Kidney (tissue), 14 donors: ENCODE measurements around the gene ARHGDIA. TPM values are rescaled to one million over a fixed set of nuclear protein-coding genes. Genes with fewer than 3 reads are reported as not detected.
A peak's percentile ranks its signal among the peaks of the same experiment; 100 is the strongest.
"Not testable (repeated sequence)": the region's sequence is repeated elsewhere in the genome, so short reads cannot be mapped to it uniquely, and the experiment has no call there.

Experiments
- DNase-seq, 5 donors: peaks; one replicate each; pipeline ENCODE4 v3.0.0-alpha.2; 2013 to 2020
- FAIRE-seq: peaks from 2 replicates; lab custom pipeline; 2012; peaks lifted over from hg19 to GRCh38; lab: Jason Lieb, UNC
- H3K27ac ChIP-seq, 2 donors: one replicate each; pipeline ENCODE4 v1.7.0; 2013; ENCODE audit warnings: low read depth in 2 of 2, low read length in 2 of 2, inconsistent platforms in 1 of 2
- H3K27me3 ChIP-seq: one replicate; pipeline ENCODE4 v1.7.1; 2013; ENCODE audit warnings: low read length, inconsistent platforms; ENCODE audit not compliant: control insufficient read depth, insufficient read depth
- H3K36me3 ChIP-seq, 3 donors: one replicate each; pipeline versions ENCODE4 v1.7.0 to v1.7.1; 2013; ENCODE audit warnings: low read length in 3 of 3, control low read depth in 1 of 3, inconsistent platforms in 1 of 3; ENCODE audit not compliant: insufficient read depth in 3 of 3, control insufficient read depth in 2 of 3
- H3K4me1 ChIP-seq, 3 donors: one replicate each; pipeline versions ENCODE4 v1.7.0 to v1.7.1; 2013; ENCODE audit warnings: low read length in 3 of 3, inconsistent platforms in 1 of 3, low read depth in 1 of 3; ENCODE audit not compliant: control insufficient read depth in 2 of 3, insufficient read depth in 2 of 3
- H3K4me3 ChIP-seq, 3 donors: one replicate each; pipeline versions ENCODE4 v1.7.0 to v1.8.1; 2013; ENCODE audit warnings: low read length in 3 of 3, control low read depth in 1 of 3, inconsistent platforms in 1 of 3
- H3K9ac ChIP-seq, 3 donors: one replicate each; pipeline versions ENCODE4 v1.7.0 to v1.7.1; 2013; ENCODE audit warnings: low read length in 3 of 3, control low read depth in 1 of 3, inconsistent platforms in 1 of 3
- H3K9me3 ChIP-seq, 3 donors: one replicate each; pipeline versions ENCODE4 v1.7.0 to v1.7.1; 2013; ENCODE audit warnings: low read length in 3 of 3, control low read depth in 1 of 3, inconsistent platforms in 1 of 3; ENCODE audit not compliant: control insufficient read depth in 2 of 3, insufficient read depth in 1 of 3
- intact Hi-C: fragments of 100-400 bp; cut with DNase I; formaldehyde crosslinking; loops from one replicate; pipeline ENCODE4 v1.11.1; 2022
- polyA plus RNA-seq: library from polyadenylated mRNA; stranded (reverse); fragments of 350-450 nt; fragmentation: Illumina TruSeq; extraction: RNeasy Lipid Tissue Mini Kit (QIAGEN cat#74804); gene quantifications from one replicate; pipeline ENCODE4 v1.2.3, GENCODE V29; 2014; ENCODE audit warnings: low read depth, low replicate concordance; ENCODE audit not compliant: insufficient read depth
- total RNA-seq: library from RNA; stranded (reverse); fragmentation: NEBNext Ultra II Directional; extraction: Animal tissue kit (Norgen Biotek cat#: 25700); gene quantifications from one replicate; pipeline ENCODE4 v1.2.1, GENCODE V29; 2021
- TF ChIP-seq, protein P1 (sequence below): IDR thresholded peaks from 3 replicates; pipeline ENCODE4 v1.5.1; 2012; ENCODE audit warnings: mild to moderate bottlenecking, moderate library complexity, borderline replicate concordance; ENCODE audit not compliant: insufficient read depth; ENCODE audit errors: extremely low read depth
- donor health status: control.
- donor health status: control.
- donor health status: control.
- donor health status: control.
- donor health status: control.
- donor health status: DM: yes; HTN: yes; CAD: no.
- donor health status: Normal renal cell carcinoma (clear cell type).

ARHGDIA gene
- total and polyA plus RNA-seq, 2 donors from 2014 or later, result 424 to 453 TPM

GRCh38 chr17:81842378-81842724 lies 28.8 kb downstream of the ARHGDIA start:
- H3K27me3 ChIP-seq, result no peaks in the 10 kb centered on the region
- H3K9me3 ChIP-seq, result no peaks in the 10 kb centered on the region
- H3K36me3 ChIP-seq, result peaks cover 0 to 37% (median 12%) of the 10 kb centered on the region in 3 donors
- intact Hi-C loops, result no loop called here
- no peak overlapping the region for H3K4me3 ChIP-seq
- DNase-seq (no peak), FAIRE-seq (no peak)
- TF ChIP-seq, protein P1, sequence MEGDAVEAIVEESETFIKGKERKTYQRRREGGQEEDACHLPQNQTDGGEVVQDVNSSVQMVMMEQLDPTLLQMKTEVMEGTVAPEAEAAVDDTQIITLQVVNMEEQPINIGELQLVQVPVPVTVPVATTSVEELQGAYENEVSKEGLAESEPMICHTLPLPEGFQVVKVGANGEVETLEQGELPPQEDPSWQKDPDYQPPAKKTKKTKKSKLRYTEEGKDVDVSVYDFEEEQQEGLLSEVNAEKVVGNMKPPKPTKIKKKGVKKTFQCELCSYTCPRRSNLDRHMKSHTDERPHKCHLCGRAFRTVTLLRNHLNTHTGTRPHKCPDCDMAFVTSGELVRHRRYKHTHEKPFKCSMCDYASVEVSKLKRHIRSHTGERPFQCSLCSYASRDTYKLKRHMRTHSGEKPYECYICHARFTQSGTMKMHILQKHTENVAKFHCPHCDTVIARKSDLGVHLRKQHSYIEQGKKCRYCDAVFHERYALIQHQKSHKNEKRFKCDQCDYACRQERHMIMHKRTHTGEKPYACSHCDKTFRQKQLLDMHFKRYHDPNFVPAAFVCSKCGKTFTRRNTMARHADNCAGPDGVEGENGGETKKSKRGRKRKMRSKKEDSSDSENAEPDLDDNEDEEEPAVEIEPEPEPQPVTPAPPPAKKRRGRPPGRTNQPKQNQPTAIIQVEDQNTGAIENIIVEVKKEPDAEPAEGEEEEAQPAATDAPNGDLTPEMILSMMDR, result no peak
- H3K9ac ChIP-seq, result no peak overlapping the region
- H3K27ac ChIP-seq, result no peak overlapping the region
- no peaks in the 10 kb centered on the region for H3K4me1 ChIP-seq

DNA sequence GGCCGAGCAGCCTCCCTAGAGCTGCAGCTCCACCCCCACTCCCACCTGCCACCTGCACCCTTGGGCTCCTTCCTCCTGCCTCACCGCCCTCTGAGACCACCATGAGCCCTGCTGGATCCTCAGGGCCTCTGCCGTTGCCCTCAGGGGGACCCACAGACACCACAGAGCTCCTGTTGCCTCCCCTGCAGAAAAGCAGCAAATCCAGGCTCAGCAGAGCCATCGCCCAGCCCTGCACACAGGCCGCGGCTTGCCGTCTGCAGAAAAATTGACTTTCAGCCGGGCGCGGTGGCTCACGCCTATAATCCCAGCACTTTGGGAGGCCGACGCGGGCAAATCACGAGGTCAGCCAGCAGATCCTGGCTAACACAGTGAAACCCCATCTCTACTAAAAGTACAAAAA lies 29.3 kb downstream of the ARHGDIA start:
- no peaks in the 10 kb centered on the region for H3K9me3 ChIP-seq
- H3K36me3 ChIP-seq, result peaks cover 0 to 32% (median 12%) of the 10 kb centered on the region in 3 donors
- no peaks in the 10 kb centered on the region for H3K4me1 ChIP-seq
- TF ChIP-seq, protein P1, result no peak
- FAIRE-seq, result no peak
- intact Hi-C loops, result no loop called here
- no peak overlapping the region for H3K9ac ChIP-seq
- no peak overlapping the region for H3K27ac ChIP-seq
- H3K27me3 ChIP-seq, result no peaks in the 10 kb centered on the region
- DNase-seq, result no peak
- H3K4me3 ChIP-seq, result no peak overlapping the region

- no peak for FAIRE-seq
- H3K27ac ChIP-seq, result no peak overlapping the region
- intact Hi-C loops, result no loop called here
Measured at GRCh38 chr17:81840826-81841778, 30.0 kb downstream of the ARHGDIA start.

DNA sequence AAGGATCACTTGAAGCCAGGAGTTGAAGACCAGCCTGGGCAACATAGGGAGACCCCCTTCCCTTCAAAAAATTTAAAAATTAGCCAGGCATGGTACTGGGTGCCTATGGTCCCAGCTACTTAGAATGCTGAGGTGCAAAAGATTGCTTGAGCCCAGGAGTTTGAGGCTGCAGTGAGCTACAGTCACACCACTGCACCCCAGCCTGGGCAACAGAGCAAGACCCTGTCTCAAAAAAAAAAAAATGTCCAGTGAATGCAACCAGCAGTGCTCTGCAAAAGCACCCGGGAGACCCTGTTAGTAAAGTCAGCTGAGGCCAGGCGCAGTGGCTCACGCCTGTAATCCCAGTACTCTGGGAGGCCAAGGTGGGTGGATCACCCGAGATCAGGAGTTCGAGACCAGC lies 31.1 kb downstream of the ARHGDIA start:
- H3K27ac ChIP-seq, intact Hi-C loops, H3K4me3 ChIP-seq, H3K27me3 ChIP-seq, H3K9ac ChIP-seq, H3K4me1 ChIP-seq, H3K9me3 ChIP-seq, FAIRE-seq, DNase-seq: not testable (repeated sequence)
- peaks cover 0 to 16% (median 4%) of the 10 kb centered on the region in 3 donors for H3K36me3 ChIP-seq

More at GRCh38 chr17:81840826-81841778, 30.0 kb downstream of the ARHGDIA start:
- Histone ChIP-seq H3K4me3 (no peak overlapping the region), H3K9ac (no peak overlapping the region), H3K4me1 (no peaks in the 10 kb centered on the region), H3K9me3 (no peaks in the 10 kb centered on the region), H3K27me3 (no peaks in the 10 kb centered on the region), H3K36me3 (peaks cover 0 to 24% (median 9%) of the 10 kb centered on the region in 3 donors)
- TF ChIP-seq, protein P1, result no peak
- DNase-seq, result peak in 4 of 5 donors; percentile 34 to 69 (median 42)
